HG03039 (cell line): ENCODE results near the gene NSF.
"Not testable (repeated sequence)": the region's sequence is repeated elsewhere in the genome, so short reads cannot be mapped to it uniquely, and the experiment has no call there.

Source experiments
- ATAC-seq: cut with Tn5 transposase; IDR thresholded peaks from one replicate; pipeline ENCODE4 v1.9.1; 2021; ENCODE audit warnings: mild to moderate bottlenecking, moderate library complexity; ENCODE audit not compliant: unreplicated experiment

Gene NSF

GRCh38 chr17:46771561-46772474 lies 181.3 kb downstream of the NSF start:
- no peak for ATAC-seq

GRCh38 chr17:46772475-46773220 lies 182.2 kb downstream of the NSF start:
- ATAC-seq, result no peak

DNA sequence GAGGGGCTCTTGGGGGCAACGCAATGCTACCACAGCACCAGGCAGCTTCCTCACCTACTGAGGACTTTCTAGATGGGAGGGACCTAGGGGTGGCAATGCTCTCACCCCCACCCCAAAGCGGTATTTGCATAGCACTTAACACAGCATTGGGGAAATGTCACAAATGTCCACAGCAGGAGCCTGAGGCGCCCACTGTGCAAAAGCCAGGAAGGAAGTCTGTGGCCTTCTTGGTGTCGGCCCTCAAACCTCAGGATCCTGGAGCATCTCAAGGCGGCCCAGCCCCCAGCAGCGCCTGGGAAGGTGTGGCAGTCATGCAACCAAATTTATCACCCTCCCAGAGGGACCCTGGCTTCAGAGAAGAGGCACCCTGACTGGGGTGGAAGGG lies 182.7 kb downstream of the NSF start:
- ATAC-seq, result no peak

DNA sequence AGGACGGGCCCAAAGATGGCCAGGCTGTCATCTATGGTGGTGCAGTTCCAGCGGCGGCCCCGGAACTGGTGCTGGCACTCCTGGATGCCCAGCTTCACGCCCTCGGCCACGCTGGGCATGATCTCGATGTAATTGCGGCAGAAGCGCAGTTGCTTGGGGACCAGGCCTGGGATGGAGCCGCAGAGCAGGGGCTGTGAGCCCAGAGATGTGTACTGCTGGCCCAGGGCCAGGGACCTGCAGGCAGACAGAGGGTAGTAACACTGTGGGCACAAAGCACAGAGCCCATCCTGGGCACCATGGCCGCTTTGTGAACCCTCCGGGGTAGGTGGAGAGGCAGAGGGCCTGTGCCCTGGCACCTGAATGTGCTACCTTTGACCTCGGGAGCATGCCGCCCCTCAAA lies 183.2 kb downstream of the NSF start:
- no peak for ATAC-seq

DNA sequence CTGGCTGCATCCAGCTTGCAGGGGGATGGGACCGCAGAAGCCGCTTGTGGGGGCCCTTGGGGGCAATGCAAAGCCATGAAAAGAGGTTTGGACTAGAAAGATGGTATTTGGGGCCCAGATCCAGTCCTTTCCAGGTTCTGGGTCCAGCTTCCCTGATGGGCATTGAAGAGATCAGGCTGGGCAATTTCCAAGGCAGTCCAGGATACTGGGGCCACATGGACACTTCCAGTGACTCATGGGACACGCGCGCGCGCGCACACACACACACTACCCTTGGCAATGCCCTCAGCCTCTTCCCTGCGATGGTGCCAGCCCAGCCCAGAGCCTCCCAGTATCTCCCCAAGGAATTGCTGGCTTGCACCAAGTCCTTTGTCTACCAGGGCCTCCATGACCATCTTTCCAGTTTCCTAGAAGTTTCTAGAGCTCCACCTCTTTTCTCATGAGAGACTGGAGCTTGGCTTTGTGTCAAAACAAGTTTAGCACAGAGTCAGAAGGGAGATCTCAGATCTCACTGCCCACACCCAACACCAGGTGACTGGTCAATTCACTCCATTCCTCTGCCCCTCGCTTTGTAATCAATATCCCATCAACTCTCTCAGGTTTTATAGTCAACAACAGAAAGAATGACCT lies 183.8 kb downstream of the NSF start:
- ATAC-seq, result no peak

DNA sequence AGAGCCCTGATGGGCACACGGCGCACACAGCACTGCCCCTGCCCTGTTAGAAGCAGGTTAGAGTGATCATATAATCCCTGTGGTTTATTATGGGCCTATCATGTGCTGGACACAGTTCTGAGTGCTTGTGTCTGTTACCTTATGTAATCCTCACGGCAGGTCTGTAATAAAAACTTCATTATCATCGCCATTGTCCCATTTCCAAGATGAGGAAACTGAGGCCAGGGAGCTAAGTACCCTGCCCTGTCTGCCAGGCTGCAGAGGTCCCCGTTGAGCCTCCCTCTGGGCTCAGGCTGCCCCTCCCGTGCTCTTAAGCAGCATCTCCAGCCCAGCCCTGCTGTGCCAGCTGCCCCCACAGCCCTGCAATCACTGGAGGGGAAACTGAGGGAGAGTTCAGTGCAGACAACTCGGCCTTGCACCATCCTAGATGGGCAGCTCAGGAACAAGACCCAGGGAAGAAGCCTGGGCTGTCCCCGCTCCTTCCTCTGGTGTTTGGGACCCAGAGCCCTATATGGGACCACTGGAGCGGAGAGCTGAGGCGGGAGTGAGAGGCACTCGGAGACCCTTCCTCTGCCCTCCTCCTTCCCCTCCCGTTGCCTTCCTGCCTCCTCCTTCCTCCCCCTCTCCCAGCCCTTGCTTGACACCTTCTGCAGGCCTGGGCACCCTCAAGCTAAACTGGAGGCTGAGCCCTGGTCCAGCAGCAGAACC lies 186.0 kb downstream of the NSF start:
- no peak for ATAC-seq

- no peak for ATAC-seq
Observed at GRCh38 chr17:46777943-46778915, 187.8 kb downstream of the NSF start.

- ATAC-seq, result no peak
Observed at GRCh38 chr17:46780003-46780373, 189.5 kb downstream of the NSF start.

- ATAC-seq, result no peak
Observed at GRCh38 chr17:46782250-46782953, 191.9 kb downstream of the NSF start.

GRCh38 chr17:46783031-46783593 lies 192.6 kb downstream of the NSF start:
- ATAC-seq, result no peak

- ATAC-seq, result no peak
Observed at GRCh38 chr17:46785696-46786095, 195.2 kb downstream of the NSF start.

GRCh38 chr17:46787478-46787877 lies 197.0 kb downstream of the NSF start:
- ATAC-seq, result no peak

- no peak for ATAC-seq
Observed at GRCh38 chr17:46788300-46788699, 197.8 kb downstream of the NSF start.

GRCh38 chr17:46788796-46789195 lies 198.3 kb downstream of the NSF start:
- no peak for ATAC-seq

GRCh38 chr17:46789610-46790009 lies 199.1 kb downstream of the NSF start:
- no peak for ATAC-seq

DNA sequence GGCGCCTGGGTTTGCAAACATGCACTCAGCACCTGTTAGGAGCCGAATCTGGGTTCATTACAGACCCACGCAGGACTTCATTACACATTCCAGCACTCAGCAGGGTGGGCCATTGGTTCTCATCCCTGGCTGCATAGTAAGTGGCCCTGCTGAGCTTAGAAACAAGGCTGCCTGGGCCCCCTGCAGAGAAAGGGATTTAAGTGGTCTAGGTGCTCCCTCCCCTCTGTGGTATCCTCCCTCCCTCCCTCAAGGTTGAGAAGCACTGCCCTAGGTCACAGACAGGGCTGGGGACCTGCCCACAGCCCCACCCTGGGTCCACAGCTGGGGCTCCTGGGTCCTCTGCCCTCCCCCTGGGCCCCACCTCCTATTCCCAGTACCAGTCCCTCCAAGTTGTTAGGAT lies 199.7 kb downstream of the NSF start:
- ATAC-seq, result no peak

DNA sequence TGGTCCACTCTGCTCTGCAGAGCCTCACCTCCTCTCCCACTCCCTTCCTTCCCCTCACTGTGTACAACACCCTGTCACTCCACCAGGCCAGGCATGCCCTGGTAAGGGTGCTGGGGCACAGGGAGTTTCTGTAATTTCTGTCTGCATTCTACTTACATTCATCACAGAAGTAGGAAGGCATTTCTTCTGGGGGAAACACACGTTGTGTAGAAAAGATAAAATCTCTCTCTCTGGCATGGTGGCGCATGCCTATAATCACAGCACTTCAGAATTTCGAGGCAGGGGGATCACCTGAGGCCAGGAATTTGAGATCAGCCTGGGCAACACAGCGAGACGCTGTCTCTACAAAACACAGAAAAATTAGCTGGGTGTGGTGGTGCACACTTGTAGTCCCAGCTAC lies 201.1 kb downstream of the NSF start:
- ATAC-seq, result no peak

GRCh38 chr17:46792071-46792470 lies 201.6 kb downstream of the NSF start:
- ATAC-seq, result no peak

- ATAC-seq, result not testable (repeated sequence)
Observed at GRCh38 chr17:46793023-46793422, 202.6 kb downstream of the NSF start.
